K562 (cell line): Measurements from ENCODE around the gene ZBTB24. TPM values are rescaled to one million over a fixed set of nuclear protein-coding genes. Genes with fewer than 3 reads are reported as not detected.

ENCODE experiments used
- ATAC-seq: fragments of 200-7000 bp; cut with Tn5 transposase; 3 replicates; pipeline ENCODE4 v1.9.1; 2020; ENCODE audit warnings: moderate library complexity
- BruUV-seq: library from RNA; stranded (reverse); fragments of 400-500 nt; replicated peaks from 2 replicates; lab custom pipeline; 2021; lab: Mats Ljungman, UMichigan
- CTCF ChIA-PET: fragments of 300-600 bp; formaldehyde crosslinking; extraction: SDS; loops from one replicate; lab custom pipeline; 2021; ENCODE audit warnings: low intra/inter-chr PET ratio; lab: Yijun Ruan, JAX
- POLR2A ChIA-PET: fragments of 300-600, 350-650 bp; sonication (Branson Sonifier 250); formaldehyde crosslinking; extraction: SDS; loops from one replicate; lab custom pipeline; 2021; ENCODE audit warnings: antibody characterized with exemption, inconsistent platforms; lab: Yijun Ruan, JAX
- DNase-seq, 4 experiments: peaks; one replicate each; pipeline versions ENCODE4 v3.0.0 to v3.0.0-alpha.2; 2011 to 2018; ENCODE audit warnings: low spot score in 3 of 4, mixed read lengths in 3 of 4; ENCODE audit errors: extremely low read depth in 1 of 4
- FAIRE-seq: peaks from 2 replicates; lab custom pipeline; 2011; peaks lifted over from hg19 to GRCh38; lab: Jason Lieb, UNC
- H2AFZ ChIP-seq: 2 replicates; pipeline ENCODE4 v1.6.0; 2011; ENCODE audit warnings: low read depth, low read length, control low read depth, inconsistent platforms
- H3K27ac ChIP-seq: fragments of 200-600 bp; 3 replicates; pipeline ENCODE4 v1.8.0; 2011; ENCODE audit warnings: low read depth, mild to moderate bottlenecking, control low read depth, inconsistent platforms, low read length, moderate library complexity, mixed read lengths; ENCODE audit errors: extremely low read depth
- H3K27me3 ChIP-seq, 2 experiments: fragments of 300-600 bp in 1 of 2; 2 replicates in 1 of 2; 3 replicates in 1 of 2; pipeline versions ENCODE4 v1.6.0 to v1.8.0; 2011; ENCODE audit warnings: inconsistent platforms in 2 of 2, low read length in 2 of 2, mild to moderate bottlenecking in 1 of 2, mixed read lengths in 1 of 2, moderate library complexity in 1 of 2; ENCODE audit not compliant: control insufficient read depth in 2 of 2, insufficient read depth in 2 of 2
- H3K36me3 ChIP-seq: fragments of 300-600 bp; 3 replicates; pipeline ENCODE4 v1.8.0; 2011; ENCODE audit warnings: mild to moderate bottlenecking, low read length, inconsistent platforms; ENCODE audit not compliant: control insufficient read depth, insufficient read depth
- H3K4me1 ChIP-seq, 2 experiments: fragments of 200-600 bp in 1 of 2; replicated peaks in 1 of 2; 2 replicates in 1 of 2; 3 replicates in 1 of 2; pipeline versions ENCODE4 v1.5.1 to v1.8.0; 2011; ENCODE audit warnings: inconsistent platforms in 2 of 2, low read length in 2 of 2, mild to moderate bottlenecking in 1 of 2, mixed read lengths in 1 of 2, moderate library complexity in 1 of 2; ENCODE audit not compliant: control insufficient read depth in 2 of 2, insufficient read depth in 2 of 2
- H3K4me2 ChIP-seq: 2 replicates; pipeline ENCODE4 v1.6.1; 2011; ENCODE audit warnings: low read length, control low read depth, inconsistent platforms, mixed read lengths; ENCODE audit not compliant: insufficient read depth
- H3K4me3 ChIP-seq: fragments of 200-600 bp; sonication (generic), shearing (Covaris generic); 2 replicates; pipeline ENCODE4 v1.5.1; 2016; ENCODE audit warnings: control low read depth, inconsistent platforms
- H3K79me2 ChIP-seq: fragments of 200-600 bp; 3 replicates; pipeline ENCODE4 v1.8.0; 2011; ENCODE audit warnings: low read length, inconsistent platforms; ENCODE audit not compliant: control insufficient read depth, insufficient read depth
- H3K9ac ChIP-seq, 2 experiments: 2 replicates each; pipeline versions ENCODE4 v1.6.0 to v1.6.1; 2011; ENCODE audit warnings: low read depth in 2 of 2, low read length in 2 of 2, control low read depth in 1 of 2, inconsistent platforms in 1 of 2, mild to moderate bottlenecking in 1 of 2, mixed read lengths in 1 of 2; ENCODE audit not compliant: insufficient read depth in 1 of 2
- H3K9me1 ChIP-seq: one replicate; pipeline ENCODE4 v1.6.0; 2011; ENCODE audit warnings: inconsistent platforms, mild to moderate bottlenecking, low read length, moderate library complexity; ENCODE audit not compliant: control insufficient read depth, insufficient read depth
- H3K9me3 ChIP-seq: replicated peaks from 2 replicates; pipeline ENCODE4 v1.5.1; 2011; ENCODE audit warnings: low read depth, low read length, inconsistent platforms; ENCODE audit not compliant: control insufficient read depth, insufficient read depth
- H4K20me1 ChIP-seq: replicated peaks from 2 replicates; pipeline ENCODE4 v1.6.1; 2011; ENCODE audit warnings: low read length, inconsistent platforms, mixed read lengths; ENCODE audit not compliant: control insufficient read depth, insufficient read depth
- AFF1 ChIP-seq, 2 experiments: fragments of 450-650 bp; IDR thresholded peaks; 2 replicates each; pipeline ENCODE4 v1.6.1; 2018; ENCODE audit warnings: mild to moderate bottlenecking in 2 of 2, low read depth in 1 of 2; ENCODE audit not compliant: partially characterized antibody in 2 of 2
- ARID3B ChIP-seq: fragments of 250-450 bp; sonication (Bioruptor Pico); IDR thresholded peaks from 2 replicates; pipeline ENCODE4 v1.4.0; 2020; ENCODE audit warnings: borderline replicate concordance
- ATF7 ChIP-seq: fragments of 450-650 bp; IDR thresholded peaks from 2 replicates; pipeline ENCODE4 v1.7.1; 2014; ENCODE audit warnings: mild to moderate bottlenecking, moderate library complexity
- BRCA1 ChIP-seq, 2 experiments: fragments of 450-650 bp in 1 of 2; sonication (generic) in 1 of 2; formaldehyde crosslinking in 1 of 2; IDR thresholded peaks; 2 replicates each; pipeline versions ENCODE4 v1.5.0 to v1.6.1; 2017 to 2020; ENCODE audit warnings: mild to moderate bottlenecking in 1 of 2, missing genetic modification reagents in 1 of 2
- EGR1 ChIP-seq: fragments of 450-650 bp; conservative IDR thresholded peaks from 2 replicates; pipeline ENCODE4 v1.6.1; 2017; ENCODE audit warnings: mild to moderate bottlenecking
- FOSL1 ChIP-seq: fragments of 200-800 bp; sonication (Bioruptor generic); conservative IDR thresholded peaks from 2 replicates; pipeline ENCODE4 v1.6.1; 2016; ENCODE audit warnings: missing genetic modification characterization, missing compliant biosample characterization
- KDM2B ChIP-seq: fragments of 250-450 bp; sonication (Bioruptor Pico); IDR thresholded peaks from 2 replicates; pipeline ENCODE4 v1.8.0; 2021; ENCODE audit warnings: mild to moderate bottlenecking, moderate library complexity
- NELFE ChIP-seq: IDR thresholded peaks from 2 replicates; pipeline ENCODE4 v1.6.1; 2011; ENCODE audit warnings: mild to moderate bottlenecking; ENCODE audit not compliant: insufficient read depth, insufficient read length
- RBM39 ChIP-seq: fragments of 200-400 bp; formaldehyde crosslinking; optimal IDR thresholded peaks from 2 replicates; pipeline ENCODE3; 2018; ENCODE audit warnings: low read depth, low read length
- SPI1 ChIP-seq: IDR thresholded peaks from 2 replicates; pipeline ENCODE4 v1.6.1; 2011; ENCODE audit warnings: low read depth, low read length, control low read depth, borderline replicate concordance
- TEAD1 ChIP-seq, 2 experiments: fragments of 450-650 bp in 1 of 2; sonication (generic) in 1 of 2; formaldehyde crosslinking; IDR thresholded peaks; 2 replicates each; pipeline versions ENCODE4 v1.4.0 to v1.8.0; 2020 to 2022; ENCODE audit warnings: mild to moderate bottlenecking in 2 of 2, missing genetic modification reagents in 1 of 2
- ZNF134 ChIP-seq: fragments of 250-450 bp; sonication (Bioruptor Pico); conservative IDR thresholded peaks from 2 replicates; pipeline ENCODE4 v1.4.0; 2020
- WGBS: fragments of 100-300 bp; shearing (Covaris generic); methylation state at CpG from one replicate; pipeline ENCODE4 v1.1.6; 2016; ENCODE audit warnings: low coverage, mixed read lengths; ENCODE audit not compliant: insufficient coverage; ENCODE audit errors: missing lambda C conversion rate; 5-methylcytosine and 5-hydroxymethylcytosine counted together
- in situ Hi-C: fragments of 300-500 bp; cut with MboI; formaldehyde crosslinking; loops from 4 replicates; pipeline ENCODE4 v1.15.0; 2018; ENCODE audit warnings: inconsistent platforms, mixed read lengths
- intact Hi-C: fragments of 100-400 bp; cut with micrococcal nuclease; formaldehyde crosslinking; loops from 2 replicates; pipeline ENCODE4 v1.14.2; 2022
- polyA plus RNA-seq, 8 experiments: library from polyadenylated mRNA; depleted of rRNA in 4 of 8; stranded (reverse) in 5 of 8; unstranded in 3 of 8; fragments of >200 nt; fragmentation: Nextera tagmentation in 2 of 8; fragmentation: Illumina TruSeq in 1 of 8; extraction: Ambion mirVana in 2 of 8; extraction: Trizol in 1 of 8; gene quantifications; 2 replicates each; pipeline versions ENCODE4 v1.2.1 to v1.2.3, GENCODE V29; 2011 to 2014; ENCODE audit warnings: inconsistent platforms in 1 of 8, missing spikeins in 1 of 8
- total RNA-seq, 7 experiments: library from RNA; depleted of rRNA in 6 of 7; stranded (reverse); fragments of >200 nt in 6 of 7; fragmentation: Illumina TruSeq in 2 of 7; extraction: Trizol in 2 of 7; gene quantifications; 2 replicates each; pipeline versions ENCODE4 v1.2.1 to v1.2.3, GENCODE V29; 2011 to 2021; ENCODE audit warnings: low replicate concordance in 1 of 7
- TF ChIP-seq, protein P1 (sequence below): fragments of 250-450 bp; sonication (Bioruptor Pico); IDR thresholded peaks from 2 replicates; pipeline ENCODE4 v1.5.0; 2021; ENCODE audit warnings: mild to moderate bottlenecking, borderline replicate concordance

Gene ZBTB24
- total and polyA plus RNA-seq, 9 of the 15 experiments (the other 6 are each of a cell fraction or from before 2014, with no cell fraction given) = 2.0 to 16.7 (median 8.3) TPM

GRCh38 chr6:109469591-109470189 lies 13.3 kb downstream of the ZBTB24 start:
- Histone ChIP-seq H3K27ac (no peak overlapping the region), H3K36me3 (peaks cover 97% of the 10 kb centered on the region), H3K27me3 (no peaks in the 10 kb centered on the region), H3K9ac (no peak overlapping the region), H3K4me3 (no peak overlapping the region), H3K4me1 (no peaks in the 10 kb centered on the region), H3K79me2 (0 out of 3 replicates have a peak, but pooled peaks cover 3% of the 10 kb centered on the region), H3K9me1 (peaks cover 3% of the 10 kb centered on the region), H3K9me3 (no peaks in the 10 kb centered on the region)
- POLR2A ChIA-PET = interaction anchor here (0.5 to 1.5 kb wide), 5 partner anchors 9 to 29 kb away, joined by 3 to 6 read pairs (median 3); partner anchors contain the start of genes PPIL6, SMPD2 and ZBTB24
- ATAC-seq = no peak
- no TSS peak for BruUV-seq
- in situ Hi-C loops = no loop called here
- intact Hi-C loops = no loop called here
- FAIRE-seq = no peak
- no peak for DNase-seq
- TF ChIP-seq ARID3B (no peak), AFF1 (IDR thresholded peaks at IDR 0.05; ENCODE audit: low read depth in 1 of 2, partially characterized antibody in 2 of 2) (no peak), EGR1 (no peak), TEAD1 (CRISPR knock-in tag; IDR thresholded peaks at IDR 0.05) (no peak), BRCA1 (IDR thresholded peaks at IDR 0.05) (no peak), BRCA1 (CRISPR knock-in tag; IDR thresholded peaks at IDR 0.05) (no peak), ATF7 (no peak), FOSL1 (tag) (no peak), NELFE (no peak), RBM39 (no peak), SPI1 (no peak), ZNF134 (CRISPR knock-in tag) (no peak), KDM2B (CRISPR knock-in tag) (no peak)
- TF ChIP-seq, protein P1, sequence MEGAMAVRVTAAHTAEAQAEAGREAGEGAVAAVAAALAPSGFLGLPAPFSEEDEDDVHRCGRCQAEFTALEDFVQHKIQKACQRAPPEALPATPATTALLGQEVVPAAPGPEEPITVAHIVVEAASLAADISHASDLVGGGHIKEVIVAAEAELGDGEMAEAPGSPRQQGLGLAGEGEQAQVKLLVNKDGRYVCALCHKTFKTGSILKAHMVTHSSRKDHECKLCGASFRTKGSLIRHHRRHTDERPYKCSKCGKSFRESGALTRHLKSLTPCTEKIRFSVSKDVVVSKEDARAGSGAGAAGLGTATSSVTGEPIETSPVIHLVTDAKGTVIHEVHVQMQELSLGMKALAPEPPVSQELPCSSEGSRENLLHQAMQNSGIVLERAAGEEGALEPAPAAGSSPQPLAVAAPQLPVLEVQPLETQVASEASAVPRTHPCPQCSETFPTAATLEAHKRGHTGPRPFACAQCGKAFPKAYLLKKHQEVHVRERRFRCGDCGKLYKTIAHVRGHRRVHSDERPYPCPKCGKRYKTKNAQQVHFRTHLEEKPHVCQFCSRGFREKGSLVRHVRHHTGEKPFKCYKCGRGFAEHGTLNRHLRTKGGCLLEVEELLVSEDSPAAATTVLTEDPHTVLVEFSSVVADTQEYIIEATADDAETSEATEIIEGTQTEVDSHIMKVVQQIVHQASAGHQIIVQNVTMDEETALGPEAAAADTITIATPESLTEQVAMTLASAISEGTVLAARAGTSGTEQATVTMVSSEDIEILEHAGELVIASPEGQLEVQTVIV (CRISPR knock-in tag) = no peak
- TF ChIP-seq, all 486 proteins: peak for 0
- Histone ChIP-seq H3K4me2 (no peak overlapping the region), H2AFZ (no peak overlapping the region), H4K20me1 (no peaks in the 10 kb centered on the region)
- 87% methylated on average over 5 of the region's 5 CpGs for WGBS
- CTCF ChIA-PET = no interaction called here
